A549 (cell line): Measurements from ENCODE around the gene SERPINI1. TPM values are rescaled to one million over a fixed set of nuclear protein-coding genes. Genes with fewer than 3 reads are reported as not detected.
A peak's percentile ranks its signal among the peaks of the same experiment; 100 is the strongest.

Source experiments
- ATAC-seq, 2 experiments: fragments of 200-7000 bp in 1 of 2; fragments of >200 bp in 1 of 2; cut with Nextera tagmentation in 1 of 2; cut with Tn5 transposase in 1 of 2; 3 replicates each; pipeline versions ENCODE4 v1.8.0 to v1.9.1; 2018 to 2020; ENCODE audit warnings: mild to moderate bottlenecking in 1 of 2, moderate library complexity in 1 of 2
- CTCF ChIA-PET: fragments of 300-600 bp; sonication (Branson Sonifier 250); formaldehyde crosslinking; extraction: SDS; loops from one replicate; lab custom pipeline; 2021; ENCODE audit warnings: antibody characterized with exemption, inconsistent platforms; lab: Yijun Ruan, JAX
- POLR2A ChIA-PET: fragments of 350-600 bp; formaldehyde crosslinking; extraction: SDS; loops from one replicate; lab custom pipeline; 2021; ENCODE audit warnings: antibody characterized with exemption, inconsistent platforms; lab: Yijun Ruan, JAX
- DNase-seq, 2 experiments: peaks; one replicate each; pipeline versions ENCODE4 v3.0.0 to v3.0.0-alpha.2; 2011 to 2016; ENCODE audit warnings: low read depth in 1 of 2, low spot score in 1 of 2
- FAIRE-seq: peaks from 2 replicates; lab custom pipeline; 2011; peaks lifted over from hg19 to GRCh38; lab: Jason Lieb, UNC
- H3K27ac ChIP-seq, 2 experiments: fragments of >200 bp; sonication (Bioruptor Twin); formaldehyde crosslinking; 3 replicates each; pipeline ENCODE4 v1.5.1; 2016 to 2017
- H3K4me1 ChIP-seq: fragments of >200 bp; sonication (Bioruptor Twin); formaldehyde crosslinking; 3 replicates; pipeline ENCODE4 v1.6.1; 2016
- H3K4me2 ChIP-seq: fragments of >200 bp; sonication (Bioruptor Twin); formaldehyde crosslinking; 3 replicates; pipeline ENCODE4 v1.6.1; 2016
- H3K4me3 ChIP-seq: fragments of >200 bp; sonication (Bioruptor Twin); formaldehyde crosslinking; 3 replicates; pipeline ENCODE4 v1.5.1; 2016
- H3K9me3 ChIP-seq: fragments of >200 bp; sonication (Bioruptor Twin); formaldehyde crosslinking; 3 replicates; pipeline ENCODE4 v1.6.1; 2016
- ATOH8 ChIP-seq: fragments of 250-450 bp; sonication (Bioruptor Pico); IDR thresholded peaks from 2 replicates; pipeline ENCODE4 v1.5.0; 2020; ENCODE audit warnings: low read depth, mild to moderate bottlenecking, moderate library complexity
- BCL3 ChIP-seq: fragments of >200 bp; sonication (Bioruptor Twin); formaldehyde crosslinking; IDR thresholded peaks from 3 replicates; pipeline ENCODE4 v1.6.1; 2016
- CHD2 ChIP-seq: fragments of 150-350 bp; IDR thresholded peaks from 2 replicates; pipeline ENCODE4 v1.6.1; 2014; ENCODE audit warnings: low read length; ENCODE audit not compliant: partially characterized antibody
- CTCF ChIP-seq: fragments of >200 bp; sonication (Bioruptor Twin); formaldehyde crosslinking; IDR thresholded peaks from 3 replicates; pipeline ENCODE4 v1.5.1; 2016
- E2F6 ChIP-seq: IDR thresholded peaks from 2 replicates; pipeline ENCODE4 v1.6.1; 2012; ENCODE audit warnings: low read depth, borderline replicate concordance
- FOSL2 ChIP-seq, 2 experiments: fragments of 450-650 bp in 1 of 2; fragments of >200 bp in 1 of 2; sonication (Bioruptor Twin) in 1 of 2; formaldehyde crosslinking; IDR thresholded peaks; 2 replicates each; pipeline versions ENCODE4 v1.5.0 to v1.6.1; 2016 to 2020; ENCODE audit warnings: mild to moderate bottlenecking in 1 of 2, moderate library complexity in 1 of 2
- HEYL ChIP-seq: fragments of 250-450 bp; sonication (Bioruptor Pico); IDR thresholded peaks from 2 replicates; pipeline ENCODE4 v1.8.0; 2021; ENCODE audit warnings: mild to moderate bottlenecking, moderate library complexity
- HMGXB4 ChIP-seq: fragments of 250-450 bp; sonication (Bioruptor Pico); IDR thresholded peaks from 2 replicates; pipeline ENCODE4 v1.5.0; 2021; ENCODE audit warnings: mild to moderate bottlenecking, moderate library complexity, borderline replicate concordance
- HOXB13 ChIP-seq: fragments of 250-450 bp; sonication (Bioruptor Pico); IDR thresholded peaks from 2 replicates; pipeline ENCODE4 v1.5.0; 2020; ENCODE audit warnings: low read depth, mild to moderate bottlenecking, moderate library complexity
- JUNB ChIP-seq: fragments of >200 bp; sonication (Bioruptor Twin); formaldehyde crosslinking; IDR thresholded peaks from 2 replicates; pipeline ENCODE4 v1.6.1; 2016
- KDM1A ChIP-seq: fragments of 200-600 bp; sonication (generic); IDR thresholded peaks from 2 replicates; pipeline ENCODE4 v1.6.1; 2016; ENCODE audit warnings: low read depth, mild to moderate bottlenecking
- MAX ChIP-seq: IDR thresholded peaks from 2 replicates; pipeline ENCODE4 v1.6.1; 2012
- MYC ChIP-seq: IDR thresholded peaks from 2 replicates; pipeline ENCODE4 v1.6.1; 2012; ENCODE audit warnings: mild to moderate bottlenecking, inconsistent platforms, low read length, improper control_type of control experiment, borderline replicate concordance
- NR3C1 ChIP-seq: fragments of >200 bp; sonication (Bioruptor Twin); formaldehyde crosslinking; IDR thresholded peaks from 3 replicates; pipeline ENCODE4 v1.6.1; 2017
- PBX3 ChIP-seq: IDR thresholded peaks from 2 replicates; pipeline ENCODE4 v1.6.1; 2012
- RARB ChIP-seq: fragments of 250-450 bp; sonication (Bioruptor Pico); IDR thresholded peaks from 2 replicates; pipeline ENCODE4 v1.8.0; 2021; ENCODE audit warnings: mild to moderate bottlenecking, moderate library complexity
- RFX5 ChIP-seq: fragments of 450-650 bp; IDR thresholded peaks from 2 replicates; pipeline ENCODE4 v1.7.1; 2014; ENCODE audit warnings: antibody characterized with exemption, mild to moderate bottlenecking, moderate library complexity
- SREBF2 ChIP-seq: fragments of 450-650 bp; IDR thresholded peaks from 2 replicates; pipeline ENCODE4 v1.6.1; 2014; ENCODE audit warnings: mild to moderate bottlenecking, moderate library complexity
- ZC3H11A ChIP-seq: fragments of 450-650 bp; IDR thresholded peaks from 2 replicates; pipeline ENCODE4 v1.6.1; 2014; ENCODE audit warnings: antibody characterized with exemption, mild to moderate bottlenecking
- ZFP36 ChIP-seq: fragments of 450-650 bp; IDR thresholded peaks from 2 replicates; pipeline ENCODE4 v1.6.1; 2014; ENCODE audit warnings: borderline replicate concordance; ENCODE audit not compliant: partially characterized antibody
- ZNF302 ChIP-seq: fragments of 250-450 bp; sonication (Bioruptor Pico); IDR thresholded peaks from 2 replicates; pipeline ENCODE4 v1.9.0; 2021; ENCODE audit warnings: inconsistent platforms, mild to moderate bottlenecking, moderate library complexity
- WGBS: methylation state at CpG from one replicate; pipeline ENCODE4 v1.1.6; 2017; ENCODE audit errors: missing lambda C conversion rate; 5-methylcytosine and 5-hydroxymethylcytosine counted together
- polyA plus RNA-seq, 4 experiments: library from polyadenylated mRNA; depleted of rRNA in 3 of 4; stranded (reverse); fragments of >200 nt; fragmentation: RNase III in 1 of 4; extraction: RNeasy Plus Mini Kit Qiagen cat#74134 plus additional on column Dnase treatment in 1 of 4; gene quantifications; 2 replicates in 3 of 4; 3 replicates in 1 of 4; pipeline ENCODE4 v1.2.3, GENCODE V29; 2011 to 2017

SERPINI1 gene
- polyA plus RNA-seq, 2 of the 4 experiments (the other 2 are of a cell fraction) = 6.5 to 10.2 TPM

- POLR2A ChIA-PET = no interaction called here
- DNase-seq (no peak), FAIRE-seq (no peak), ATAC-seq (no peak)
- CTCF ChIA-PET = no interaction called here
- H3K27ac ChIP-seq = no peak overlapping the region
- H3K9me3 ChIP-seq = no peaks in the 10 kb centered on the region
- no peak overlapping the region for H3K4me3 ChIP-seq
- WGBS = 100% methylated on average over 1 of the region's 1 CpG
- H3K4me2 ChIP-seq = no peak overlapping the region
- H3K4me1 ChIP-seq = peaks cover 25% of the 10 kb centered on the region
- TF ChIP-seq KDM1A (no peak), JUNB (no peak), ATOH8 (CRISPR knock-in tag) (no peak), RFX5 (no peak), MAX (no peak), PBX3 (no peak), HMGXB4 (CRISPR knock-in tag) (no peak), FOSL2 (IDR thresholded peaks at IDR 0.05) (no peak), FOSL2 (CRISPR knock-in tag; IDR thresholded peaks at IDR 0.05) (no peak), BCL3 (no peak), HOXB13 (CRISPR knock-in tag) (no peak), MYC (no peak), ZNF302 (CRISPR knock-in tag) (no peak), SREBF2 (no peak), ZC3H11A (no peak)
Observed at GRCh38 chr3:167859610-167860009, 124.1 kb downstream of the SERPINI1 start.

- DNase-seq = peak in 1 of 2 experiments; percentile 43
Observed at GRCh38 chr3:167861649-167862048, 126.1 kb downstream of the SERPINI1 start.

More at GRCh38 chr3:167861649-167862048, 126.1 kb downstream of the SERPINI1 start:
- peak; percentile 13 to 81; a peak in 4 of 6 replicates for ATAC-seq
- no peak for FAIRE-seq
- H3K4me3 ChIP-seq = no peak overlapping the region
- POLR2A ChIA-PET = interaction anchor here (1.3 kb wide), 1 partner anchor 126 kb away, joined by 5 read pairs; the partner anchor contains the start of genes PDCD10 and SERPINI1
- 7% methylated on average over 3 of the region's 3 CpGs for WGBS
- peaks cover 35% of the 10 kb centered on the region for H3K4me1 ChIP-seq
- CTCF ChIA-PET = interaction anchor here (0.8 kb wide), 1 partner anchor 21 kb away, joined by 3 read pairs; no protein-coding TSS in a partner anchor
- H3K4me2 ChIP-seq = peak overlapping the region; percentile 80
- H3K27ac ChIP-seq = peak overlapping the region; percentile 60 to 66; a peak in 4 of 6 replicates
- no peaks in the 10 kb centered on the region for H3K9me3 ChIP-seq
- TF ChIP-seq FOSL2 (IDR thresholded peaks at IDR 0.05) (no peak), FOSL2 (CRISPR knock-in tag; IDR thresholded peaks at IDR 0.05) (no peak), ZNF302 (CRISPR knock-in tag) (no peak), CHD2 (no peak), RARB (CRISPR knock-in tag) (no peak), HEYL (CRISPR knock-in tag) (no peak), NR3C1 (no peak), CTCF (no peak), E2F6 (no peak), ZFP36 (no peak)
- TF ChIP-seq, all 56 proteins: peak for 0
